Stimulated activated naive CD8-positive, alpha-beta T cell treated with anti-CD3 and anti-CD28 coated beads, Interleukin-15, amount 100 ng/mL, for 72 hours (primary cell): ENCODE measurements around the gene TNFAIP8.

Experiments
- ATAC-seq: fragments of 150-1000 bp; cut with Tn5 transposase; 2 replicates; pipeline ENCODE4 v1.10.0; 2021; ENCODE audit warnings: mild to moderate bottlenecking, moderate library complexity
- DNase-seq, 2 donors: peaks; one replicate each; pipeline ENCODE4 v3.0.0; 2021 to 2022
- H3K27ac Mint-ChIP-seq, 2 donors: one replicate each; pipeline ENCODE4 v1.8.0; 2022; ENCODE audit warnings: mild to moderate bottlenecking in 2 of 2, mixed read lengths in 2 of 2, moderate library complexity in 2 of 2
- H3K27me3 Mint-ChIP-seq: one replicate; pipeline ENCODE4 v1.8.0; 2022; ENCODE audit warnings: mixed read lengths
- H3K4me1 Mint-ChIP-seq: one replicate; pipeline ENCODE4 v1.8.0; 2022; ENCODE audit warnings: mild to moderate bottlenecking, mixed read lengths
- H3K4me3 Mint-ChIP-seq, 2 donors: one replicate each; pipeline ENCODE4 v1.8.0; 2022; ENCODE audit warnings: mild to moderate bottlenecking in 2 of 2, mixed read lengths in 2 of 2, moderate library complexity in 1 of 2
- H3K9me3 Mint-ChIP-seq, 2 donors: one replicate each; pipeline ENCODE4 v1.8.0; 2022; ENCODE audit warnings: mixed read lengths in 2 of 2

The TNFAIP8 gene

GRCh38 chr5:119336845-119337580, 18.8 kb upstream of the TNFAIP8 start:
- Mint-ChIP-seq H3K4me3 (peak overlapping the region; percentile 54 to 85), H3K27me3 (no peaks in the 10 kb centered on the region), H3K9me3 (no peaks in the 10 kb centered on the region), H3K4me1 (peaks cover 84% of the 10 kb centered on the region), H3K27ac (peak overlapping the region in 1 of 2 donors; percentile 97)
- no peak for DNase-seq
- ATAC-seq: no peak

- DNase-seq: no peak
- no peaks in the 10 kb centered on the region for H3K27me3 Mint-ChIP-seq
- H3K27ac Mint-ChIP-seq: peak overlapping the region; percentile 82 to 97
- H3K4me1 Mint-ChIP-seq: peaks cover 90% of the 10 kb centered on the region
- ATAC-seq: no peak
- H3K4me3 Mint-ChIP-seq: peak overlapping the region; percentile 79 to 85
- H3K9me3 Mint-ChIP-seq: no peaks in the 10 kb centered on the region
Observed at GRCh38 chr5:119338326-119338946, 17.4 kb upstream of the TNFAIP8 start.

- Mint-ChIP-seq H3K4me1 (peaks cover 99% of the 10 kb centered on the region), H3K9me3 (no peaks in the 10 kb centered on the region), H3K27me3 (no peaks in the 10 kb centered on the region), H3K27ac (peak overlapping the region; percentile 7 to 97), H3K4me3 (peak overlapping the region; percentile 79 to 85)
- DNase-seq: no peak
- ATAC-seq: no peak
Observed at GRCh38 chr5:119339344-119339743, 16.5 kb upstream of the TNFAIP8 start.

GRCh38 chr5:119339965-119340364, 15.9 kb upstream of the TNFAIP8 start:
- ATAC-seq: peak; percentile 38
- peak overlapping the region; percentile 97 to 99 for H3K27ac Mint-ChIP-seq
- no peaks in the 10 kb centered on the region for H3K9me3 Mint-ChIP-seq
- peak in 1 of 2 donors; percentile 60 for DNase-seq
- H3K4me3 Mint-ChIP-seq: peak overlapping the region; percentile 79 to 85
- no peaks in the 10 kb centered on the region for H3K27me3 Mint-ChIP-seq
- H3K4me1 Mint-ChIP-seq: peaks cover 98% of the 10 kb centered on the region

- Mint-ChIP-seq H3K27ac (peak overlapping the region; percentile 97 to 99), H3K4me3 (peak overlapping the region; percentile 79 to 85), H3K4me1 (peaks cover 97% of the 10 kb centered on the region), H3K9me3 (no peaks in the 10 kb centered on the region), H3K27me3 (no peaks in the 10 kb centered on the region)
- peak; percentile 72 for ATAC-seq
- peak; percentile 47 to 83 for DNase-seq
Observed at GRCh38 chr5:119340597-119341218, 15.1 kb upstream of the TNFAIP8 start.

- Mint-ChIP-seq H3K4me1 (peaks cover 98% of the 10 kb centered on the region), H3K27me3 (no peaks in the 10 kb centered on the region), H3K4me3 (peak overlapping the region; percentile 79 to 85), H3K9me3 (no peaks in the 10 kb centered on the region), H3K27ac (peak overlapping the region; percentile 97 to 99)
- DNase-seq: peak; percentile 50 to 54
- ATAC-seq: peak; percentile 59
Observed at GRCh38 chr5:119341452-119342349, 14.1 kb upstream of the TNFAIP8 start.

GRCh38 chr5:119342406-119342805, 13.4 kb upstream of the TNFAIP8 start:
- H3K4me1 Mint-ChIP-seq: peaks cover 98% of the 10 kb centered on the region
- no peaks in the 10 kb centered on the region for H3K9me3 Mint-ChIP-seq
- no peaks in the 10 kb centered on the region for H3K27me3 Mint-ChIP-seq
- H3K4me3 Mint-ChIP-seq: peak overlapping the region; percentile 79 to 85
- ATAC-seq (no peak), DNase-seq (no peak)
- H3K27ac Mint-ChIP-seq: peak overlapping the region; percentile 91 to 97

- peaks cover 98% of the 10 kb centered on the region for H3K4me1 Mint-ChIP-seq
- H3K4me3 Mint-ChIP-seq: peak overlapping the region; percentile 79 to 85
- DNase-seq: no peak
Observed at GRCh38 chr5:119343052-119343451, 12.8 kb upstream of the TNFAIP8 start.

GRCh38 chr5:119343766-119344165, 12.1 kb upstream of the TNFAIP8 start:
- Mint-ChIP-seq H3K27me3 (no peaks in the 10 kb centered on the region), H3K27ac (peak overlapping the region; percentile 93 to 98), H3K9me3 (no peaks in the 10 kb centered on the region), H3K4me1 (peaks cover 98% of the 10 kb centered on the region), H3K4me3 (peak overlapping the region; percentile 72 to 85)
- ATAC-seq: peak; percentile 62
- peak; percentile 53 to 77 for DNase-seq

More at GRCh38 chr5:119343052-119343451, 12.8 kb upstream of the TNFAIP8 start:
- Mint-ChIP-seq H3K27me3 (no peaks in the 10 kb centered on the region), H3K27ac (peak overlapping the region; percentile 91 to 97), H3K9me3 (no peaks in the 10 kb centered on the region)
- no peak for ATAC-seq

GRCh38 chr5:119344231-119344630, 11.6 kb upstream of the TNFAIP8 start:
- peak overlapping the region; percentile 72 to 85 for H3K4me3 Mint-ChIP-seq
- peaks cover 98% of the 10 kb centered on the region for H3K4me1 Mint-ChIP-seq
- H3K27ac Mint-ChIP-seq: peak overlapping the region; percentile 93 to 98
- no peaks in the 10 kb centered on the region for H3K27me3 Mint-ChIP-seq
- DNase-seq (no peak), ATAC-seq (no peak)
- no peaks in the 10 kb centered on the region for H3K9me3 Mint-ChIP-seq

GRCh38 chr5:119345861-119346260, 10.0 kb upstream of the TNFAIP8 start:
- Mint-ChIP-seq H3K4me1 (peaks cover 97% of the 10 kb centered on the region), H3K27ac (peak overlapping the region; percentile 36 to 90), H3K4me3 (peak overlapping the region; percentile 61 to 68), H3K27me3 (no peaks in the 10 kb centered on the region), H3K9me3 (no peaks in the 10 kb centered on the region)
- DNase-seq (no peak), ATAC-seq (no peak)

- Mint-ChIP-seq H3K4me1 (peaks cover 95% of the 10 kb centered on the region), H3K27ac (peak overlapping the region; percentile 36 to 90), H3K27me3 (no peaks in the 10 kb centered on the region), H3K4me3 (peak overlapping the region; percentile 61 to 68), H3K9me3 (no peaks in the 10 kb centered on the region)
- no peak for DNase-seq
- peak; percentile 19 for ATAC-seq
Observed at GRCh38 chr5:119346394-119346793, 9.4 kb upstream of the TNFAIP8 start.

GRCh38 chr5:119347574-119347973, 8.2 kb upstream of the TNFAIP8 start:
- ATAC-seq (no peak), DNase-seq (no peak)
- no peaks in the 10 kb centered on the region for H3K9me3 Mint-ChIP-seq
- peak overlapping the region in 1 of 2 donors; percentile 83 for H3K27ac Mint-ChIP-seq
- peak overlapping the region in 1 of 2 donors; percentile 22 for H3K4me3 Mint-ChIP-seq
- H3K27me3 Mint-ChIP-seq: no peaks in the 10 kb centered on the region
- peaks cover 95% of the 10 kb centered on the region for H3K4me1 Mint-ChIP-seq

GRCh38 chr5:119347991-119348390, 7.8 kb upstream of the TNFAIP8 start:
- no peaks in the 10 kb centered on the region for H3K27me3 Mint-ChIP-seq
- no peaks in the 10 kb centered on the region for H3K9me3 Mint-ChIP-seq
- DNase-seq (no peak), ATAC-seq (no peak)
- peaks cover 95% of the 10 kb centered on the region for H3K4me1 Mint-ChIP-seq
- peak overlapping the region in 1 of 2 donors; percentile 83 for H3K27ac Mint-ChIP-seq
- peak overlapping the region in 1 of 2 donors; percentile 2 for H3K4me3 Mint-ChIP-seq

- ATAC-seq (no peak), DNase-seq (no peak)
- Mint-ChIP-seq H3K4me1 (peaks cover 64% of the 10 kb centered on the region), H3K27ac (peak overlapping the region; percentile 88 to 92), H3K27me3 (no peaks in the 10 kb centered on the region), H3K4me3 (peak overlapping the region; percentile 63 to 67), H3K9me3 (no peaks in the 10 kb centered on the region)
Observed at GRCh38 chr5:119353213-119353612, 2.6 kb upstream of the TNFAIP8 start.
